Ovary (tissue), 9 donors: Measurements from ENCODE around the gene CHAF1A. TPM values are rescaled to one million over a fixed set of nuclear protein-coding genes. Genes with fewer than 3 reads are reported as not detected.
A peak's percentile ranks its signal among the peaks of the same experiment; 100 is the strongest.

Source experiments
- DNase-seq, 5 donors: peaks; one replicate each; pipeline ENCODE4 v3.0.0-alpha.2; 2019 to 2020
- H3K27ac ChIP-seq, 2 donors: fragments of 200-600 bp; one replicate each; pipeline versions ENCODE4 v1.5.1 to v1.8.0; 2019 to 2022
- H3K27me3 ChIP-seq: fragments of 200-600 bp; one replicate; pipeline ENCODE4 v1.8.0; 2022
- H3K36me3 ChIP-seq: fragments of 200-600 bp; sonication (generic); one replicate; pipeline ENCODE4 v1.5.1; 2019
- H3K4me1 ChIP-seq: one replicate; pipeline ENCODE4 v1.8.1; 2013; ENCODE audit warnings: mild to moderate bottlenecking, moderate library complexity; ENCODE audit not compliant: insufficient read depth
- H3K4me3 ChIP-seq: fragments of 200-600 bp; sonication (generic); one replicate; pipeline ENCODE4 v1.5.1; 2017
- H3K9me3 ChIP-seq, 2 donors: fragments of 200-600 bp in 1 of 2; sonication (generic) in 1 of 2; one replicate each; pipeline versions ENCODE4 v1.5.1 to v1.8.1; 2013 to 2019; ENCODE audit warnings: mild to moderate bottlenecking in 1 of 2, moderate library complexity in 1 of 2
- CTCF ChIP-seq, 3 donors: fragments of 450-650 bp in 2 of 3; fragments of 200-600 bp in 1 of 3; IDR thresholded peaks; one replicate each; pipeline versions ENCODE4 v1.5.1 to v1.8.0; 2016 to 2022; ENCODE audit warnings: antibody characterized with exemption in 3 of 3, mild to moderate bottlenecking in 1 of 3
- EP300 ChIP-seq: sonication (generic); formaldehyde crosslinking; IDR thresholded peaks from one replicate; pipeline ENCODE4 v1.6.1; 2017; ENCODE audit warnings: antibody characterized with exemption
- POLR2A ChIP-seq: fragments of 450-650 bp; IDR thresholded peaks from one replicate; pipeline ENCODE4 v1.6.1; 2017; ENCODE audit warnings: antibody characterized with exemption, mild to moderate bottlenecking, moderate library complexity
- WGBS, 3 donors: extraction: QIAGEN DNeasy Blood & Tissue Kit in 1 of 3; methylation state at CpG; one replicate each; pipeline versions ENCODE4 v1.1.5 to v1.1.7; 2013 to 2017; 5-methylcytosine and 5-hydroxymethylcytosine counted together
- intact Hi-C, 4 donors: fragments of 100-400 bp; cut with DNase I; formaldehyde crosslinking; loops; one replicate each; pipeline versions ENCODE4 v1.11.0 to v1.15.1; 2022 to 2023
- polyA plus RNA-seq, 2 donors: library from polyadenylated mRNA; stranded (reverse); fragments of 200-250 nt in 1 of 2; fragments of 350-450 nt in 1 of 2; fragmentation: Illumina TruSeq in 1 of 2; extraction: RNeasy Lipid Tissue Mini Kit (QIAGEN cat#74804) in 1 of 2; gene quantifications; one replicate each; pipeline ENCODE4 v1.2.3, GENCODE V29; 2013 to 2014
- total RNA-seq, 7 donors: library from RNA; depleted of rRNA in 2 of 7; stranded (reverse); fragments of >200 nt in 2 of 7; fragmentation: NEBNext Ultra II Directional in 3 of 7; extraction: Animal tissue kit (Norgen Biotek cat#: 25700) in 3 of 7; gene quantifications; one replicate each; pipeline versions ENCODE4 v1.1.0 to v1.2.4, GENCODE V29; 2016 to 2023
- donor health status: DM: no; HTN: no; CAD: no; lungs with moderate emphysema.
- donor health status: DM: no; HTN: no; CAD: no.
- donor health status: Bipolar disorder and iron deficiency.
- donor health status: DM: yes; HTN: yes; CAD: no.
- donor health status: DM: no; HTN: no; CAD: no.
- donor health status: DM: yes; HTN: yes; CAD: no.

Gene CHAF1A
- total and polyA plus RNA-seq, 9 donors: 4.7 to 10.4 (median 7.5) TPM

- Histone ChIP-seq H3K27ac (peak overlapping the region; percentile 70 to 88), H3K36me3 (no peaks in the 10 kb centered on the region), H3K9me3 (no peaks in the 10 kb centered on the region), H3K4me3 (no peak overlapping the region), H3K27me3 (no peaks in the 10 kb centered on the region), H3K4me1 (peaks cover 25% of the 10 kb centered on the region)
- WGBS, 3 donors: 61 to 83% (median 74%) methylated on average over 32 of the region's 32 CpGs
- peak in 2 of 5 donors; percentile 51 to 57 for DNase-seq
- TF ChIP-seq POLR2A (no peak), EP300 (no peak)
- intact Hi-C loops: no loop called here
Observed at GRCh38 chr19:4362101-4362828, 40.2 kb upstream of the CHAF1A start.

GRCh38 chr19:4362831-4363545 lies 39.5 kb upstream of the CHAF1A start:
- Histone ChIP-seq H3K4me3 (no peak overlapping the region), H3K36me3 (no peaks in the 10 kb centered on the region), H3K27ac (peak overlapping the region in 1 of 2 donors; percentile 88), H3K4me1 (peaks cover 29% of the 10 kb centered on the region), H3K27me3 (no peaks in the 10 kb centered on the region), H3K9me3 (no peaks in the 10 kb centered on the region)
- intact Hi-C loops: no loop called here
- no peak for TF ChIP-seq CTCF (IDR thresholded peaks at IDR 0.05)
- TF ChIP-seq EP300: no peak
- peak in 1 of 5 donors; percentile 37 for DNase-seq
- 70 to 78% (median 76%) methylated on average over 19 to 22 of the region's 22 CpGs for WGBS, 3 donors

GRCh38 chr19:4363571-4364304 lies 38.7 kb upstream of the CHAF1A start:
- WGBS, 3 donors: 87 to 93% (median 92%) methylated on average over 26 of the region's 26 CpGs
- H3K27ac ChIP-seq: no peak overlapping the region
- H3K9me3 ChIP-seq: no peaks in the 10 kb centered on the region
- TF ChIP-seq CTCF (IDR thresholded peaks at IDR 0.05): no peak
- no peak for TF ChIP-seq POLR2A
- intact Hi-C loops: no loop called here
- no peaks in the 10 kb centered on the region for H3K27me3 ChIP-seq
- H3K4me1 ChIP-seq: peaks cover 35% of the 10 kb centered on the region
- H3K36me3 ChIP-seq: no peaks in the 10 kb centered on the region
- DNase-seq: no peak
- no peak overlapping the region for H3K4me3 ChIP-seq

GRCh38 chr19:4365341-4365740 lies 37.1 kb upstream of the CHAF1A start:
- intact Hi-C loops: no loop called here
- Histone ChIP-seq H3K27ac (no peak overlapping the region), H3K27me3 (no peaks in the 10 kb centered on the region), H3K4me1 (peaks cover 36% of the 10 kb centered on the region), H3K4me3 (no peak overlapping the region), H3K36me3 (no peaks in the 10 kb centered on the region), H3K9me3 (no peaks in the 10 kb centered on the region)
- TF ChIP-seq POLR2A: no peak
- no peak for TF ChIP-seq CTCF (IDR thresholded peaks at IDR 0.05)
- TF ChIP-seq EP300: no peak
- WGBS, 3 donors: 84% methylated on average over 16 of the region's 16 CpGs
- DNase-seq: no peak
